ENCODE data around the gene TEKT4.
"Not testable (repeated sequence)": the region's sequence is repeated elsewhere in the genome, so short reads cannot be mapped to it uniquely, and the experiment has no call there.

Gene TEKT4

GRCh38 chr2:94871226-94872087 lies at the start of gene TEKT4:
Gene TEKT4 (plus strand): TSS chr2:94871430. CDS start chr2:94871580, 150 bp downstream.
- TF ChIP-seq EZH2phosphoT487 (IDR thresholded peaks at IDR 0.05; ENCODE audit: borderline replicate concordance, low read length) (no peak), CTCF (IDR thresholded peaks at IDR 0.05; ENCODE audit: low read depth, low read length, poor library complexity, severe bottlenecking) (no peak)
- no peak within 1 kb of the TSS for H3K4me2 ChIP-seq (ENCODE audit: low read length)
- H3K36me3 ChIP-seq (ENCODE audit: control insufficient read depth, low read length), result no peaks in the 10 kb centered on the region
- H3K4me1 ChIP-seq (ENCODE audit: control insufficient read depth, low read length), result no peaks in the 10 kb centered on the region
- no peaks in the 10 kb centered on the region for H3K27me3 ChIP-seq (ENCODE audit: control insufficient read depth, low read length)
- H3K27ac ChIP-seq (ENCODE audit: low read depth, low read length), result no peak within 1 kb of the TSS
- no peaks in the 10 kb centered on the region for H3F3A ChIP-seq (ENCODE audit: control insufficient read depth, insufficient read depth)
- H4K20me1 ChIP-seq (ENCODE audit: control insufficient read depth, insufficient read depth, low read depth, low read length), result no peaks in the 10 kb centered on the region
- no peaks in the 10 kb centered on the region for H3K79me2 ChIP-seq (ENCODE audit: control insufficient read depth, low read length)
- no peaks in the 10 kb centered on the region for H3K9me3 ChIP-seq (ENCODE audit: control insufficient read depth, insufficient read depth, low read length)
- no peak within 1 kb of the TSS for H3K4me3 ChIP-seq (ENCODE audit: low read length)
- no peaks in the 10 kb centered on the region for H3K9me2 ChIP-seq (replicated peaks; ENCODE audit: control insufficient read depth, low read length)

- H3K9me2 ChIP-seq (replicated peaks; ENCODE audit: control insufficient read depth, low read length); H3K79me2 ChIP-seq (ENCODE audit: control insufficient read depth, low read length); H3K9me3 ChIP-seq (ENCODE audit: control insufficient read depth, insufficient read depth, low read length); H3K4me2 ChIP-seq (ENCODE audit: low read length); H4K20me1 ChIP-seq (ENCODE audit: control insufficient read depth, insufficient read depth, low read depth, low read length); H3K4me3 ChIP-seq (ENCODE audit: low read length); H3F3A ChIP-seq (ENCODE audit: control insufficient read depth, insufficient read depth); H3K36me3 ChIP-seq (ENCODE audit: control insufficient read depth, low read length); H3K4me1 ChIP-seq (ENCODE audit: control insufficient read depth, low read length); H3K27me3 ChIP-seq (ENCODE audit: control insufficient read depth, low read length); H3K27ac ChIP-seq (ENCODE audit: low read depth, low read length): not testable (repeated sequence)
Measured at GRCh38 chr2:94839224-94839623, 32.0 kb upstream of the TEKT4 start.

- not testable (repeated sequence) for H3K9me3 ChIP-seq (ENCODE audit: control insufficient read depth, insufficient read depth, low read length); H3K27me3 ChIP-seq (ENCODE audit: control insufficient read depth, low read length); H3K79me2 ChIP-seq (ENCODE audit: control insufficient read depth, low read length); H3K4me3 ChIP-seq (ENCODE audit: low read length); H4K20me1 ChIP-seq (ENCODE audit: control insufficient read depth, insufficient read depth, low read depth, low read length); H3K4me2 ChIP-seq (ENCODE audit: low read length); H3F3A ChIP-seq (ENCODE audit: control insufficient read depth, insufficient read depth); H3K36me3 ChIP-seq (ENCODE audit: control insufficient read depth, low read length); H3K9me2 ChIP-seq (replicated peaks; ENCODE audit: control insufficient read depth, low read length); H3K27ac ChIP-seq (ENCODE audit: low read depth, low read length); H3K4me1 ChIP-seq (ENCODE audit: control insufficient read depth, low read length)
Measured at GRCh38 chr2:94856856-94857255, 14.4 kb upstream of the TEKT4 start.

GRCh38 chr2:94857367-94858162 lies 13.7 kb upstream of the TEKT4 start:
- not testable (repeated sequence) for H3K9me3 ChIP-seq (ENCODE audit: control insufficient read depth, insufficient read depth, low read length); H3K4me3 ChIP-seq (ENCODE audit: low read length); H3K4me2 ChIP-seq (ENCODE audit: low read length); H3K4me1 ChIP-seq (ENCODE audit: control insufficient read depth, low read length); H3F3A ChIP-seq (ENCODE audit: control insufficient read depth, insufficient read depth); H3K9me2 ChIP-seq (replicated peaks; ENCODE audit: control insufficient read depth, low read length); H3K27me3 ChIP-seq (ENCODE audit: control insufficient read depth, low read length); H3K27ac ChIP-seq (ENCODE audit: low read depth, low read length); H3K79me2 ChIP-seq (ENCODE audit: control insufficient read depth, low read length); H4K20me1 ChIP-seq (ENCODE audit: control insufficient read depth, insufficient read depth, low read depth, low read length); H3K36me3 ChIP-seq (ENCODE audit: control insufficient read depth, low read length)

GRCh38 chr2:94858163-94858888 lies 12.9 kb upstream of the TEKT4 start:
- not testable (repeated sequence) for H3K4me1 ChIP-seq (ENCODE audit: control insufficient read depth, low read length); H3K9me3 ChIP-seq (ENCODE audit: control insufficient read depth, insufficient read depth, low read length); H3K9me2 ChIP-seq (replicated peaks; ENCODE audit: control insufficient read depth, low read length); H3K27ac ChIP-seq (ENCODE audit: low read depth, low read length); H3K36me3 ChIP-seq (ENCODE audit: control insufficient read depth, low read length); H3K79me2 ChIP-seq (ENCODE audit: control insufficient read depth, low read length); H3K4me3 ChIP-seq (ENCODE audit: low read length); H3K4me2 ChIP-seq (ENCODE audit: low read length); H3K27me3 ChIP-seq (ENCODE audit: control insufficient read depth, low read length); H4K20me1 ChIP-seq (ENCODE audit: control insufficient read depth, insufficient read depth, low read depth, low read length); H3F3A ChIP-seq (ENCODE audit: control insufficient read depth, insufficient read depth)
